HCT116 (cell line): ENCODE data around the gene KMT5C.

Experiments
- ELF1 ChIP-seq: IDR thresholded peaks from 2 replicates; pipeline ENCODE4 v1.6.1; 2012; ENCODE audit warnings: low read depth, borderline replicate concordance
- POLR2A ChIP-seq: IDR thresholded peaks from 2 replicates; pipeline ENCODE4 v1.7.0; 2011; ENCODE audit warnings: borderline replicate concordance; ENCODE audit not compliant: insufficient read depth, insufficient read length; ENCODE audit errors: extremely low read depth
- YY1 ChIP-seq: IDR thresholded peaks from 2 replicates; pipeline ENCODE4 v1.6.1; 2011; ENCODE audit warnings: low read length, low read depth, moderate library complexity, mild to moderate bottlenecking; ENCODE audit not compliant: insufficient replicate concordance; ENCODE audit errors: extremely low read depth
- TF ChIP-seq, protein P1 (sequence below), 3 experiments: fragments of 200-600 bp in 1 of 3; sonication (generic) in 1 of 3; IDR thresholded peaks in 2 of 3; conservative IDR thresholded peaks in 1 of 3; 2 replicates each; pipeline ENCODE4 v1.5.1; 2012 to 2017; ENCODE audit warnings: low read depth in 2 of 3, low read length in 2 of 3, antibody characterized with exemption in 1 of 3, borderline replicate concordance in 1 of 3, control low read depth in 1 of 3, mild to moderate bottlenecking in 1 of 3, mixed read lengths in 1 of 3, mixed run types in 1 of 3, moderate library complexity in 1 of 3; ENCODE audit not compliant: insufficient read depth in 1 of 3

DNA sequence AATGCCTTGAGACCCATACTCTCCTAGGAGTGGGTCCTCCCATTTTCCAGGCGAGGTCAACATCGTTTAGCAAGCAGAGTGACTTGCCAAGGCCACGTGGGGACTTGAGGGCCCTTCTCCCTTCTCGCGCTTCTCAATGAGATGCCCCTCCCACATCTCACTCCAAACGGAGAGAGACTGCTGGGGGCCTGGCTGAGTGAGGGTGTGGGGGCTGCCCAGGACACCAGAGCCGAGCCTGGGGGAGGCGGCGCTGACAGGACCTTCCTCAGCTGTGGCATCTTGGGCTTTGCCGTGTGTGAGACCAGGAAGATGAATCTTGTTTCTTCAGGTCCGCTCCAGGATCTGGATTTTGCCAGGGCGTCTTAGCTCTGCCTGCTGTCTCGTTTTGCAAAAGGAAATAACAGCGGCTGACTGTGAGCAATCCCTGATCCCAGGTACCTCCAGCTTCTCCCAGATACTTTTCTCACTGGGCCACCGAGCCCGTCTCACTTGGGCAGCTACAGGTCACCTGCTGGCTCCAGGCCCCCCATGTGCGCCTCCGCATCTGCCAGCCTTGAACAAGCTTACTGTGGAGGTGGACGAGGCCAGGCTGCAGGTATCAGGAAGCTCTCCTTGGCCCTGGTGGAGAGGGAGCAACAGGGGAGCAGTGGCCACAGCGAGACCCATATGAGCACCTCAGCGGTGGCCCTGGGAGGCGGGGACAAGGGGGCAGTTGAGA lies 8.8 kb downstream of the KMT5C start:
- TF ChIP-seq YY1, result no peak
- TF ChIP-seq, protein P1, sequence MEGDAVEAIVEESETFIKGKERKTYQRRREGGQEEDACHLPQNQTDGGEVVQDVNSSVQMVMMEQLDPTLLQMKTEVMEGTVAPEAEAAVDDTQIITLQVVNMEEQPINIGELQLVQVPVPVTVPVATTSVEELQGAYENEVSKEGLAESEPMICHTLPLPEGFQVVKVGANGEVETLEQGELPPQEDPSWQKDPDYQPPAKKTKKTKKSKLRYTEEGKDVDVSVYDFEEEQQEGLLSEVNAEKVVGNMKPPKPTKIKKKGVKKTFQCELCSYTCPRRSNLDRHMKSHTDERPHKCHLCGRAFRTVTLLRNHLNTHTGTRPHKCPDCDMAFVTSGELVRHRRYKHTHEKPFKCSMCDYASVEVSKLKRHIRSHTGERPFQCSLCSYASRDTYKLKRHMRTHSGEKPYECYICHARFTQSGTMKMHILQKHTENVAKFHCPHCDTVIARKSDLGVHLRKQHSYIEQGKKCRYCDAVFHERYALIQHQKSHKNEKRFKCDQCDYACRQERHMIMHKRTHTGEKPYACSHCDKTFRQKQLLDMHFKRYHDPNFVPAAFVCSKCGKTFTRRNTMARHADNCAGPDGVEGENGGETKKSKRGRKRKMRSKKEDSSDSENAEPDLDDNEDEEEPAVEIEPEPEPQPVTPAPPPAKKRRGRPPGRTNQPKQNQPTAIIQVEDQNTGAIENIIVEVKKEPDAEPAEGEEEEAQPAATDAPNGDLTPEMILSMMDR (IDR thresholded peaks at IDR 0.05 in 2 of 3, conservative IDR thresholded peaks at IDR 0.05 in 1 of 3; ENCODE audit: borderline replicate concordance in 1 of 3, insufficient read depth in 1 of 3, low read depth in 2 of 3, low read length in 2 of 3), result no peak
- TF ChIP-seq ELF1, result no peak
- TF ChIP-seq POLR2A, result no peak
